ENCODE results near the gene RNF212B. TPM values are rescaled to one million over a fixed set of nuclear protein-coding genes. Genes with fewer than 3 reads are reported as not detected.

Gene RNF212B
- total RNA-seq, 2 experiments from 2014 or later = not detected

DNA sequence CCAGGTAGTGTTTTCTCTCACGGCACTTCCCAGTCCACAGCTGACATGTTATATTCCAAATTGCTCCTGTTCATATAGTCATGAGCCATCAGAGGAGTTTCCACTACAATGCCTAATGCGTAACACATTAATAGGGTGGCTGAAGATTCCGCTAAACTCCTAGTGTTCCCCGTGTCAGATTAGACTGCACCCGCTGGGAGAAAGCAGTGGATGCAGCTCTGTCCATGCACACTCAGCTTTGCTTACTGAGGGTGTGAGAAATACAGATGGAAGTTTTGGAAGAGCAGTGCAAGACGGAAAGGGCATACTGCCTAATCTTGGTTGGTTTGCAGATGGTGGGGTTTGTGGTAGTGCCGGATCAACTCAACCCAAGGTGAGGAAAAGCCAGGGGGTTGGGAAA lies 59.4 kb downstream of the RNF212B start:
- Histone ChIP-seq H3K4me1 (ENCODE audit: insufficient read depth, low read length) (peaks cover 29% of the 10 kb centered on the region), H3K27me3 (ENCODE audit: control insufficient read depth in 1 of 2, insufficient read depth in 2 of 2, low read length in 2 of 2) (no peaks in the 10 kb centered on the region), H3K4me3 (ENCODE audit: low read length) (no peak overlapping the region), H3K27ac (ENCODE audit: low read depth in 1 of 2, low read length in 2 of 2) (no peak overlapping the region), H3K9me3 (ENCODE audit: control insufficient read depth in 1 of 2, insufficient read depth in 1 of 2, low read length in 2 of 2) (no peaks in the 10 kb centered on the region), H3K36me3 (ENCODE audit: insufficient read depth, low read length) (peaks cover 14% of the 10 kb centered on the region)
- ChIA-PET CTCF (interaction anchor here (1.2 to 1.3 kb wide), 2 partner anchors 12 to 25 kb away, joined by 3 to 5 read pairs; partner anchors contain the start of genes HOMEZ and PABPN1), POLR2A (interaction anchor here (0.7 to 1.4 kb wide), 2 partner anchors 24 to 25 kb away, joined by 3 to 4 read pairs; partner anchors contain the start of gene PABPN1)
- Mint-ChIP-seq H3K27ac (peak overlapping the region; percentile 30), H3K9me3 (no peaks in the 10 kb centered on the region), H3K4me3 (no peak overlapping the region), H3K36me3 (ENCODE audit: low read depth) (peaks cover 22% of the 10 kb centered on the region), H3K4me1 (ENCODE audit: low read depth) (peaks cover 43% of the 10 kb centered on the region), H3K27me3 (no peaks in the 10 kb centered on the region)
- DNase-seq (no peak), ATAC-seq (ENCODE audit: poor library complexity) (no peak)
- intact Hi-C loops (cut with DNase I, micrococcal nuclease) = loop anchor here in 1 of 2 experiments (5.0 to 10.0 kb wide), 3 partner anchors 175 to 372 kb away; partner anchors contain the start of gene PRMT5
- no peak for TF ChIP-seq CTCF (IDR thresholded peaks at IDR 0.05)

DNA sequence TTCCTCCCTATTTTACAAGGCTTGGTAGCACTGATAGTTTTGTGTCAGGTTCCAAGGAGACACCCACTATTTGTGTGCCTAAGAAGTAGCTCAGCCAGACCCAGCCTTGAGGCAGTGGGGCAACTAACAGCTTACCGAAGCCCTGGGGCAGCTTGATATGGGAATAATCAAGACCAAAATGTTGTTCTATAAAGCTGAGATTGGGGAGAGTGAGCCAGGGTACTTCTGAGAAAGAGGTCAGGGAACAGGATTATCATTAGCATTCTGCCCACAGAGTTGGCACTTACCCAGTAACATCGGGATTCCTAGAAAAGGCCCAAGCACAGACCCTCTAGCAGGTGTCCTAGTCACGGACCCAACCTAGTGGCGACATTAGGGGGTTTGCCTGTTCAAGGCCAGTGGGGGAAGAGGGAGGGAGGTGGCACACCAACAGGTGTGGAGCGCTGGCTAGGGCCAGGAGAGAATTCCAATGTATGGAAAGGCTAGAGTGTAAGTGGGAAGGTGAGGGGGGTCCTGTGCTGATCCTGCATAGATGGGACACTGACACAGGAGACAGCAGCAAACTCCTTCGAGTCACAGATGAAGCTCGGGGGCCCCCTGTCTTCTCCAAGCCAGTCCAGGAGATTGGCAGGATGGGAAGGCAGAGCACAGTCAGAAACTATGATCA lies 60.0 kb downstream of the RNF212B start:
- peak overlapping the region; percentile 30 for H3K27ac Mint-ChIP-seq
- H3K4me1 Mint-ChIP-seq (ENCODE audit: low read depth) = peaks cover 46% of the 10 kb centered on the region
- ATAC-seq (ENCODE audit: poor library complexity) (no peak), DNase-seq (no peak)
- H3K9me3 Mint-ChIP-seq = no peaks in the 10 kb centered on the region
- H3K36me3 Mint-ChIP-seq (ENCODE audit: low read depth) = peaks cover 26% of the 10 kb centered on the region
- H3K27me3 Mint-ChIP-seq = no peaks in the 10 kb centered on the region
- Histone ChIP-seq H3K4me3 (ENCODE audit: low read length) (no peak overlapping the region), H3K4me1 (ENCODE audit: insufficient read depth, low read length) (peaks cover 33% of the 10 kb centered on the region), H3K9me3 (ENCODE audit: control insufficient read depth in 1 of 2, insufficient read depth in 1 of 2, low read length in 2 of 2) (no peaks in the 10 kb centered on the region), H3K27ac (ENCODE audit: low read depth in 1 of 2, low read length in 2 of 2) (no peak overlapping the region), H3K27me3 (ENCODE audit: control insufficient read depth in 1 of 2, insufficient read depth in 2 of 2, low read length in 2 of 2) (no peaks in the 10 kb centered on the region), H3K36me3 (ENCODE audit: insufficient read depth, low read length) (peaks cover 14% of the 10 kb centered on the region)
- ChIA-PET CTCF (interaction anchor here (1.2 to 1.3 kb wide), 2 partner anchors 12 to 24 kb away, joined by 3 to 5 read pairs; partner anchors contain the start of genes HOMEZ and PABPN1), POLR2A (interaction anchor here (0.7 to 1.4 kb wide), 3 partner anchors 23 to 221 kb away, joined by 3 to 4 read pairs (median 3); partner anchors contain the start of gene PABPN1)
- H3K4me3 Mint-ChIP-seq = no peak overlapping the region
- TF ChIP-seq CTCF (IDR thresholded peaks at IDR 0.05) = no peak
- intact Hi-C loops (cut with DNase I, micrococcal nuclease) = loop anchor here in 1 of 2 experiments (5.0 to 10.0 kb wide), 3 partner anchors 175 to 373 kb away; partner anchors contain the start of gene PRMT5

DNA sequence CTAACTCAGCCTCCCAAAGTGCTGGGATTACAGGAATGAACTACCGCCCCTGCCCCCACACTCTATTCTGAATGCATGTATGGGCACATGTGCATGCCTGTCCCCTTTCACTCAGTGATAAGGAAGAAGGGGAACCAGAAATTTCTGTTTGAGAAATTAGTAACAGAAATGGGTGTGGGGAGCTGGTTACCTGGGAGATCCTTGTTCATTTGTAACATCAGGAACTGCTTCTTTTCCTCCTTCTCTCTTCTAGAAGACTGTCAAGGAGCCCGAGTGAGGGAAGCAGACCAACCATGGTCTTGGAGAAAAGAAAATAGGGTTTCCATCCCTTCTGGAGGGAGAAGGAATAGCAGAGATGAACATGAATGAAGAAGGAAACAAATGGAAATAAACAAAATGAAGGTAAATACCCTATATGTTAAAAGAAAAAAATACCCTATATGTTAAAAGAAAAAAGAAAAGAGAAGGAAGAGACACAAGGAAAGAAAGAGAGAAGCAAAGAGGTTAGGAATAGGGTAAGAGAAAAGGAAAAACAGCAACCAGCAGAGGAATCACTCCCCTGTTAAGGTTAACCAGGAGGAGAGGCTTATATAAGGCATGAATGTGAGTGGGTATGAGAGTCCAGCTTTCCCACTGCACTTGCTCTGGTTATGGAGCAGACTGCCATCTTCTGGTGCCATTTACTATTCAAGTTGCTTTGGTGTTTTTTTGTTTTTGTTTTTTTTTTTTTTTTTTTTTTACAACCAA lies 61.6 kb downstream of the RNF212B start:
- Mint-ChIP-seq H3K27ac (peak overlapping the region; percentile 97), H3K27me3 (no peaks in the 10 kb centered on the region), H3K4me1 (ENCODE audit: low read depth) (peaks cover 49% of the 10 kb centered on the region), H3K36me3 (ENCODE audit: low read depth) (peaks cover 27% of the 10 kb centered on the region), H3K4me3 (peak overlapping the region; percentile 96), H3K9me3 (no peaks in the 10 kb centered on the region)
- Histone ChIP-seq H3K27ac (ENCODE audit: low read depth in 1 of 2, low read length in 2 of 2) (no peak overlapping the region), H3K27me3 (ENCODE audit: control insufficient read depth in 1 of 2, insufficient read depth in 2 of 2, low read length in 2 of 2) (no peaks in the 10 kb centered on the region), H3K9me3 (ENCODE audit: control insufficient read depth in 1 of 2, insufficient read depth in 1 of 2, low read length in 2 of 2) (no peaks in the 10 kb centered on the region), H3K36me3 (ENCODE audit: insufficient read depth, low read length) (peaks cover 14% of the 10 kb centered on the region), H3K4me1 (ENCODE audit: insufficient read depth, low read length) (peaks cover 39% of the 10 kb centered on the region), H3K4me3 (ENCODE audit: low read length) (no peak overlapping the region)
- POLR2A ChIA-PET = interaction anchor here (5.5 to 10.5 kb wide), 2 partner anchors 14 to 21 kb away, joined by 104 to 455 read pairs; partner anchors contain the start of genes HOMEZ and PABPN1
- TF ChIP-seq CTCF (IDR thresholded peaks at IDR 0.05) = peak; percentile 45
- peak in 4 of 14 experiments; percentile 23 to 80 (median 60) for DNase-seq
- no peak for ATAC-seq (ENCODE audit: poor library complexity)
- intact Hi-C loops (cut with DNase I, micrococcal nuclease) = loop anchor here (1.0 to 10.0 kb wide), 4 partner anchors 34 to 375 kb away; partner anchors contain the start of gene PRMT5 (in 1 of the 2)
- CTCF ChIA-PET = interaction anchor here (0.6 to 4.4 kb wide), 16 partner anchors 9 to 1782 kb away, joined by 3 to 66 read pairs (median 4); partner anchors contain the start of genes HOMEZ and PABPN1

All from CD4-positive, alpha-beta T cell (primary cell).